HepG2 (cell line): ENCODE results near the gene CS. TPM values are rescaled to one million over a fixed set of nuclear protein-coding genes. Genes with fewer than 3 reads are reported as not detected.

ENCODE experiments used
- ATF7 ChIP-seq, 2 experiments: fragments of 450-650 bp in 1 of 2; sonication (generic) in 1 of 2; formaldehyde crosslinking in 1 of 2; IDR thresholded peaks; 2 replicates each; pipeline versions ENCODE4 v1.4.0 to v1.6.1; 2016 to 2020; ENCODE audit warnings: antibody characterized with exemption in 1 of 2, mild to moderate bottlenecking in 1 of 2, missing genetic modification reagents in 1 of 2
- FOSL1 ChIP-seq: sonication (generic); formaldehyde crosslinking; IDR thresholded peaks from 2 replicates; pipeline ENCODE4 v1.9.0; 2021; ENCODE audit warnings: missing genetic modification reagents, borderline replicate concordance
- FOXO1 ChIP-seq: sonication (generic); formaldehyde crosslinking; IDR thresholded peaks from 2 replicates; pipeline ENCODE4 v1.4.0; 2020; ENCODE audit warnings: missing genetic modification reagents
- HNRNPK ChIP-seq: fragments of 200-400 bp; formaldehyde crosslinking; IDR thresholded peaks from 2 replicates; pipeline ENCODE4 v1.6.1; 2018; ENCODE audit warnings: low read length, low read depth, moderate library complexity, mild to moderate bottlenecking; ENCODE audit not compliant: poor library complexity, severe bottlenecking
- KLF15 ChIP-seq: sonication (generic); formaldehyde crosslinking; IDR thresholded peaks from 2 replicates; pipeline ENCODE4 v1.8.1; 2023; ENCODE audit warnings: borderline replicate concordance, mild to moderate bottlenecking, inconsistent platforms, missing genetic modification reagents, mixed read lengths
- MED13 ChIP-seq: sonication (generic); formaldehyde crosslinking; IDR thresholded peaks from 2 replicates; pipeline ENCODE4 v1.5.0; 2020; ENCODE audit warnings: missing genetic modification reagents
- MIER3 ChIP-seq: IDR thresholded peaks from 2 replicates; pipeline ENCODE4 v1.6.1; 2016; ENCODE audit warnings: missing compliant biosample characterization, borderline replicate concordance
- MXD1 ChIP-seq: sonication (generic); formaldehyde crosslinking; IDR thresholded peaks from 2 replicates; pipeline ENCODE4 v1.4.0; 2020; ENCODE audit warnings: mild to moderate bottlenecking, missing genetic modification reagents
- MXD3 ChIP-seq: IDR thresholded peaks from 2 replicates; pipeline ENCODE4 v1.6.1; 2016; ENCODE audit warnings: mild to moderate bottlenecking, missing biosample characterization, missing genetic modification reagents
- PCBP2 ChIP-seq: fragments of 200-400 bp; formaldehyde crosslinking; optimal IDR thresholded peaks from 2 replicates; pipeline ENCODE3; 2018; ENCODE audit warnings: low read length, low read depth; ENCODE audit not compliant: poor library complexity, severe bottlenecking
- PHB2 ChIP-seq: fragments of 450-650 bp; IDR thresholded peaks from 2 replicates; pipeline ENCODE4 v1.6.1; 2018; ENCODE audit not compliant: partially characterized antibody
- SMYD3 ChIP-seq: sonication (generic); formaldehyde crosslinking; IDR thresholded peaks from 2 replicates; pipeline ENCODE4 v1.8.1; 2023; ENCODE audit warnings: mild to moderate bottlenecking, missing genetic modification reagents
- THAP7 ChIP-seq: sonication (generic); formaldehyde crosslinking; IDR thresholded peaks from 2 replicates; pipeline ENCODE4 v1.8.1; 2023; ENCODE audit warnings: mild to moderate bottlenecking, missing genetic modification reagents
- TOE1 ChIP-seq: sonication (generic); formaldehyde crosslinking; IDR thresholded peaks from 2 replicates; pipeline ENCODE4 v1.4.0; 2020; ENCODE audit warnings: mild to moderate bottlenecking, missing genetic modification reagents
- ZFP91 ChIP-seq: sonication (generic); formaldehyde crosslinking; IDR thresholded peaks from 2 replicates; pipeline ENCODE4 v1.9.0; 2022; ENCODE audit warnings: missing genetic modification reagents, mild to moderate bottlenecking, borderline replicate concordance
- ZNF224 ChIP-seq: sonication (generic); formaldehyde crosslinking; IDR thresholded peaks from 2 replicates; pipeline ENCODE4 v1.5.0; 2020; ENCODE audit warnings: mild to moderate bottlenecking, missing genetic modification reagents
- ZNF253 ChIP-seq: sonication (generic); formaldehyde crosslinking; IDR thresholded peaks from 2 replicates; pipeline ENCODE4 v1.8.0; 2022; ENCODE audit warnings: mild to moderate bottlenecking, missing genetic modification reagents, borderline replicate concordance
- ZNF576 ChIP-seq: sonication (generic); formaldehyde crosslinking; IDR thresholded peaks from 2 replicates; pipeline ENCODE4 v1.4.0; 2020; ENCODE audit warnings: mild to moderate bottlenecking, missing genetic modification reagents
- ZNF589 ChIP-seq: sonication (generic); formaldehyde crosslinking; conservative IDR thresholded peaks from 2 replicates; pipeline ENCODE4 v1.8.0; 2022; ENCODE audit warnings: mild to moderate bottlenecking, moderate library complexity, missing genetic modification reagents
- ZNF607 ChIP-seq: sonication (generic); formaldehyde crosslinking; IDR thresholded peaks from 2 replicates; pipeline ENCODE4 v1.5.1; 2020; ENCODE audit warnings: missing genetic modification reagents, mild to moderate bottlenecking, borderline replicate concordance
- ZNF703 ChIP-seq: sonication (generic); formaldehyde crosslinking; IDR thresholded peaks from 2 replicates; pipeline ENCODE4 v1.5.1; 2020; ENCODE audit warnings: missing genetic modification reagents, mild to moderate bottlenecking, moderate library complexity, borderline replicate concordance
- ZSCAN30 ChIP-seq: sonication (generic); formaldehyde crosslinking; IDR thresholded peaks from 2 replicates; pipeline ENCODE4 v1.5.0; 2020; ENCODE audit warnings: mild to moderate bottlenecking, missing genetic modification reagents
- ZSCAN31 ChIP-seq: sonication (generic); formaldehyde crosslinking; IDR thresholded peaks from 2 replicates; pipeline ENCODE4 v1.5.0; 2020; ENCODE audit warnings: low read depth, mild to moderate bottlenecking, missing genetic modification reagents
- polyA plus RNA-seq, 8 experiments: library from polyadenylated mRNA; depleted of rRNA in 3 of 8; stranded (reverse) in 7 of 8; unstranded in 1 of 8; fragments of >200 nt; fragmentation: Illumina TruSeq in 4 of 8; extraction: Trizol in 4 of 8; gene quantifications; 2 replicates each; pipeline versions ENCODE4 v1.2.1 to v1.2.3, GENCODE V29; 2011 to 2016; ENCODE audit warnings: low read depth in 4 of 8, missing spikeins in 1 of 8, mixed read lengths in 1 of 8; ENCODE audit not compliant: insufficient read depth in 1 of 8
- total RNA-seq, 5 experiments: library from RNA; depleted of rRNA; stranded (reverse); fragments of >200 nt; fragmentation: Illumina TruSeq; extraction: Trizol; gene quantifications; 2 replicates each; pipeline ENCODE4 v1.2.3, GENCODE V29; 2016; ENCODE audit warnings: low read depth in 1 of 5

CS gene
- total and polyA plus RNA-seq, 2 of the 13 experiments (the other 11 are each of a cell fraction or from before 2014, with no cell fraction given), result 173 to 175 TPM

GRCh38 chr12:56299853-56300643 lies at the start of gene CS (continued):
- TF ChIP-seq ZFP91 (peak; percentile 100), MXD3 (0 out of 2 replicates have a peak, but pooled peaks have one; percentile 50), ZSCAN30 (no peak), MXD1 (CRISPR knock-in tag) (peak; percentile 93; the same call in 1 of the 2 replicates), ZNF607 (CRISPR knock-in tag) (no peak), KLF15 (peak; percentile 16; the same call in 1 of the 2 replicates), ZSCAN31 (peak; percentile 51; the same call in 1 of the 2 replicates), MED13 (CRISPR knock-in tag) (no peak), PHB2 (no peak), ATF7 (IDR thresholded peaks at IDR 0.05) (no peak), ATF7 (CRISPR knock-in tag; IDR thresholded peaks at IDR 0.05) (no peak), HNRNPK (peak; percentile 43), MIER3 (CRISPR knock-in tag) (no peak), FOSL1 (no peak), TOE1 (CRISPR knock-in tag) (no peak), ZNF589 (CRISPR knock-in tag) (no peak), ZNF253 (CRISPR knock-in tag) (peak; percentile 64; the same call in 1 of the 2 replicates), FOXO1 (CRISPR knock-in tag) (no peak), ZNF576 (CRISPR knock-in tag) (peak; percentile 79; the same call in 1 of the 2 replicates), SMYD3 (CRISPR knock-in tag) (no peak), ZNF703 (CRISPR knock-in tag) (no peak; the same call in 1 of the 2 replicates), ZNF224 (CRISPR knock-in tag) (no peak), PCBP2 (no peak), THAP7 (no peak)
